ENCODE results near the gene MBP.
A peak's percentile ranks its signal among the peaks of the same experiment; 100 is the strongest.

- TF ChIP-seq CTCF (IDR thresholded peaks at IDR 0.05; ENCODE audit: insufficient read depth, low read length), result no peak
- peak; percentile 62; the same call in 1 of the 2 replicates for TF ChIP-seq POLR2AphosphoS5 (IDR thresholded peaks at IDR 0.05; ENCODE audit: low read depth)
- TF ChIP-seq GABPA (IDR thresholded peaks at IDR 0.05; ENCODE audit: low read depth), result no peak
- TF ChIP-seq REST (IDR thresholded peaks at IDR 0.05; ENCODE audit: insufficient replicate concordance, low read depth), result peak; percentile 27
Measured at GRCh38 chr18:77130229-77131099, 2.1 kb downstream of the MBP start.

Data from HL-60 (cell line).